ENCODE results near the gene ZNF346. TPM values are rescaled to one million over a fixed set of nuclear protein-coding genes. Genes with fewer than 3 reads are reported as not detected.

ZNF346 gene
- total and polyA plus RNA-seq, 2 of the 13 experiments (the other 11 are each of a cell fraction or from before 2014, with no cell fraction given), result 8.6 to 19.4 TPM

DNA sequence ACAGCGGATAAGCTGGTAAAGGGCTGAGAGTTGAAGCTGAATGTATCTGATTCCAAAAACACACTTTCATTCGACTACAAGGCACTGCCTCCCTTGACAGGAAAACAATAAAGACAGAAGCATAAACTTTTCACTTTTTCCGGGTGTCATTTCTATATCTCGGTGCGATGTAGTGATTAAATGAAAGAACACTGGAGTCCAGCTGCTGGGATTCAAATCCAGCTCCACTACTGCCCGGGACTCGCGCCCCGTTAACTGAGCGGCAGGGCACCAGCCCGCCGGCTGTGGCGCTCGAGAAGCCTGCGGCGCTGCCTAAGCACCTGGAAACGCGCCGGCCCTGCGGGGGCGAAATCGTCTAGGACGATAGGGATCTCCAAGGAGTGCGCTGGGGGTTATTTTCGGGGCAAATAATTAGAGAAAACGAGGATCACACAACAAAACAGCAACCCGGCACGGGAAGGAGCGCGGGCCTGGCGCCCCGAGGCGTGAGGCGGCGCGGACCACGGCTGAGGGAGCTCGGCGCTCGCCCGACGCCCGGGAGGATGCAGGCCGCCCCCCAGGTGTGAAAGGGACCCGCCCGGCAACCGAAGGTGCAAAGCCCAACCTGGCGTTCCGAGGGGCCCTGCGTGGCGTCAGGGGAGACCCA lies 16.8 kb upstream of the ZNF346 start (continued):
- TF ChIP-seq, protein P1, sequence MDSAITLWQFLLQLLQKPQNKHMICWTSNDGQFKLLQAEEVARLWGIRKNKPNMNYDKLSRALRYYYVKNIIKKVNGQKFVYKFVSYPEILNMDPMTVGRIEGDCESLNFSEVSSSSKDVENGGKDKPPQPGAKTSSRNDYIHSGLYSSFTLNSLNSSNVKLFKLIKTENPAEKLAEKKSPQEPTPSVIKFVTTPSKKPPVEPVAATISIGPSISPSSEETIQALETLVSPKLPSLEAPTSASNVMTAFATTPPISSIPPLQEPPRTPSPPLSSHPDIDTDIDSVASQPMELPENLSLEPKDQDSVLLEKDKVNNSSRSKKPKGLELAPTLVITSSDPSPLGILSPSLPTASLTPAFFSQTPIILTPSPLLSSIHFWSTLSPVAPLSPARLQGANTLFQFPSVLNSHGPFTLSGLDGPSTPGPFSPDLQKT (CRISPR knock-in tag; IDR thresholded peaks at IDR 0.05; ENCODE audit: borderline replicate concordance), result no peak
- TF ChIP-seq ZNF225 (CRISPR knock-in tag; IDR thresholded peaks at IDR 0.05), result peak; percentile 53; the same call in 1 of the 2 replicates
- TF ChIP-seq ZMYM4 (CRISPR knock-in tag; IDR thresholded peaks at IDR 0.05), result 0 out of 2 replicates have a peak, but pooled peaks have one; percentile 9
- TF ChIP-seq ZNF839 (CRISPR knock-in tag; IDR thresholded peaks at IDR 0.05; ENCODE audit: borderline replicate concordance), result peak; percentile 70; the same call in 1 of the 2 replicates
- TF ChIP-seq, protein P2, sequence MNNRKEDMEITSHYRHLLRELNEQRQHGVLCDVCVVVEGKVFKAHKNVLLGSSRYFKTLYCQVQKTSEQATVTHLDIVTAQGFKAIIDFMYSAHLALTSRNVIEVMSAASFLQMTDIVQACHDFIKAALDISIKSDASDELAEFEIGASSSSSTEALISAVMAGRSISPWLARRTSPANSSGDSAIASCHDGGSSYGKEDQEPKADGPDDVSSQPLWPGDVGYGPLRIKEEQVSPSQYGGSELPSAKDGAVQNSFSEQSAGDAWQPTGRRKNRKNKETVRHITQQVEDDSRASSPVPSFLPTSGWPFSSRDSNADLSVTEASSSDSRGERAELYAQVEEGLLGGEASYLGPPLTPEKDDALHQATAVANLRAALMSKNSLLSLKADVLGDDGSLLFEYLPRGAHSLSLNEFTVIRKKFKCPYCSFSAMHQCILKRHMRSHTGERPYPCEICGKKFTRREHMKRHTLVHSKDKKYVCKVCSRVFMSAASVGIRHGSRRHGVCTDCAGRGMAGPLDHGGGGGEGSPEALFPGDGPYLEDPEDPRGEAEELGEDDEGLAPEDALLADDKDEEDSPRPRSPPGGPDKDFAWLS (CRISPR knock-in tag; IDR thresholded peaks at IDR 0.05; ENCODE audit: borderline replicate concordance), result 0 out of 2 replicates have a peak, but pooled peaks have one; percentile 11
- no peak for TF ChIP-seq ZNF678 (CRISPR knock-in tag; IDR thresholded peaks at IDR 0.05)
- peak; percentile 11; the same call in 1 of the 2 replicates for TF ChIP-seq SMAD3 (CRISPR knock-in tag; IDR thresholded peaks at IDR 0.05)
- TF ChIP-seq FOSL2 (CRISPR knock-in tag; IDR thresholded peaks at IDR 0.05), result 0 out of 2 replicates have a peak, but pooled peaks have one; percentile 11
- TF ChIP-seq GATAD2A (CRISPR knock-in tag; IDR thresholded peaks at IDR 0.05), result 0 out of 2 replicates have a peak, but pooled peaks have one; percentile 21
- 0 out of 2 replicates have a peak, but pooled peaks have one; percentile 14 for TF ChIP-seq DNMT3B (CRISPR knock-in tag; conservative IDR thresholded peaks at IDR 0.05)
- peak; percentile 30 for TF ChIP-seq ZNF605 (CRISPR knock-in tag; IDR thresholded peaks at IDR 0.05)
